Activated CD4-positive, alpha-beta T cell treated with anti-CD3 and anti-CD28 coated beads for 48 hours (primary cell): ENCODE results near the gene CYS1.
A peak's percentile ranks its signal among the peaks of the same experiment; 100 is the strongest.
"Not testable (repeated sequence)": the region's sequence is repeated elsewhere in the genome, so short reads cannot be mapped to it uniquely, and the experiment has no call there.

ENCODE experiments used
- DNase-seq: peaks from one replicate; pipeline ENCODE4 v3.0.0-alpha.2; 2020

The CYS1 gene

DNA sequence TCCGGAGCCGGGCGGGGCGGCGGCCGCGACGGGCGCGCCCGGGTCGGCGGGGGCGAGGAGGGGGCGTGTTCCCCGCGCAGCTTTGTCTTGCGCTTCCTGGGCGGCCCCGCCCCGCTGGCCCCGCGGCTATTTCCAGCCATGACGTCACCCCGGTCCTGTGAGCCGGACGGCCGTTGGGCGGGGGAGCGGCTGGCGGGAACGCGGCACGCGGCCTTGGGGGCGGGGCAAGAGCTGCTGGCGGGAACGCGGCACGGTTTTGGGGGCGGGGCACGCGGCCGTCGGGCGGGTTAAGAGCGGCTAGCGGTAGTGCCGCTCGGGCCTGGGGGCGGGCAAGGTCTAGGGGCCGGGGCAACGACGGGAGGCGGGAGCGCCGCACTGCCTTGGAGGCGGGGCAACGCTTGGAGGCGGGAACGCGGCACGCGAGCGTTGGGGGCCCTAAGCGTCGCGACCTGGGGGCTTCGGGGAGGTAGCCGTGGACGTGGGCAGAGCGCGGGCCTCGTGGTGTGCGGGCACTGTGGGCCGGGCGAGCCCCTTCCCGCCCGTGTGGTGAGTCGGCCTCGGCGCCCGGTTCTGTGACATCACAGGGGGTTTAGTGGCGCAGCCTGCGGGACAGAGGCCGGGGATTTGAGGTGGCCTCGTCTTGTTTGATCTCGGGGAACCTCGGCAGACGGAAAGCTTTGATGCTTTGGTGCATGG, 36.2 kb downstream of the CYS1 start:
- DNase-seq: peak; percentile 98

DNA sequence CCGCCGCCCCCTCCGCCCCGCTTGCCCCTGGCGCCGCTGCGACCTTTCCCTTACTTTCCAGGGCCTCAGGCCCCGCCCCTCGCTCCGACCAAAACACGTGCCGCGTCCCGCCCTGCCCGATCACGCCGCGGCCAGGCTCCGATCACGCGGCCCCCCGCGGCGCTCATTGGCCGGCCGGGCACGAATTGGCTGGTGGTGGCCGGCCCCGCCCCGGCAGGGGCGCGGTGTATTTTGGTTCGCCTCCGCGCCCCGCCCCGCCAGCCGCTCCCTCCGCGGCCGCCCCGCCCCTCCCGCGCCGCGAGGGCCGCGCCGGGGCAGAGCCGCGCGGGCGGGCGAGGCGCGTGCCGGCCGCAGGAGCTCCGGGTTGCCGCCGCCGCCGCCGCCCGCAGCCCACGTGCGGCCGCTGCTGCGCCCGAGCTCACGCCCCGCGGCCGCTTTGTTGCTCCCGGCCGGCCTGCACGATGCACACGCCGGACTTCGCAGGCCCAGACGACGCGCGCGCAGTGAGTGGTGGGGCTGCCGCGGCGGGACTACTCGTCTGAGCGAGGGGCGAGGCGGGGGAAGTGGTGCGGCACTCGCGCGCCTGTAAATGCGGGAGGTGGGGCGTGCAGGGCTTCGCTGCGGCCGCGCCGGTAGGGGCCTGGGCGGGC, 36.8 kb downstream of the CYS1 start, which contains the start of gene KLF11:
KLF11 (plus strand) TSS at position 295 of the 650 bp plus-strand sequence; CDS start at position 462, 167 bp downstream.
- DNase-seq: peak; percentile 81

DNA sequence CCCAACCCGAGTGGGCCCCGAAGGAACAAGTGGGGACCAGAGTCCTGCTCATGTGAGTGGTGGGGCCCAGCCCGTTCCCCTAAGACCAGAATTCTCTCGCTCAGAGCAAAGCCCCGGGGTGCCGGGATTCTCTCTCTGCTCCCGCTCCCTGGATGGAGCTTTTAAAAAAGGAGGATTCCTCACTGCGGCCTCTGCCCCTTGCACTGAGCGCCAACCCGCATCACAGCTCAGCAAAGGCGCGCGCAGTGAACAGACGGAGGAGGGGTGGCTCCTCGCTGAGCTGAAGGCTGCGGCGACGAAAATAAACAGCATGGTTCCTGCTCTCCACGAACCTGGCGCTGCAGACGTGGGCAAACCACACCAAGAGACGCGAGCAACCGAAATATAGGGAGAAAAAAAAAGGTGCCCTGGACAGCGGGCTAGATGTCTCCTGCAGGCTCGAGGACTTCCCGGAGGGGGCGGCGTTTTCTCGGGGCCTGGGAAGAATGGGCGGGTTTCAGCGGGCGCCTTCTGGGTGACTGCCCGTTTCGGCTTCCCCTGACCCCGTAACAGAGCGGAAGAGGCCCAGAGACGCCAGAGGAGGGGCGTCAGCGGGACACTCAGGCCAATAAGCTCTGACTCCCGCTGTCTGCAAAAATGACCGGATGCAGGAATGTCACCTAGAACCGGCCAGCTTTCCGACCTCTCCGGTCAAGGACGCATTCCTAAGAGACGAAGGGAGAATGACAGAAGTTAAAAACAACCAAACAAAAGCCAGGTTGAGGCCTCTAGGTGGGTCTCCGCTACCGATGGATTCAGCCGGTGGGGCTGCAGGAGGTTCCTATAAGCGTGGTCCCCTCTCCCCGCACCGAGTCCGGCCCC, 37.7 kb downstream of the CYS1 start:
- DNase-seq: peak; percentile 36

DNA sequence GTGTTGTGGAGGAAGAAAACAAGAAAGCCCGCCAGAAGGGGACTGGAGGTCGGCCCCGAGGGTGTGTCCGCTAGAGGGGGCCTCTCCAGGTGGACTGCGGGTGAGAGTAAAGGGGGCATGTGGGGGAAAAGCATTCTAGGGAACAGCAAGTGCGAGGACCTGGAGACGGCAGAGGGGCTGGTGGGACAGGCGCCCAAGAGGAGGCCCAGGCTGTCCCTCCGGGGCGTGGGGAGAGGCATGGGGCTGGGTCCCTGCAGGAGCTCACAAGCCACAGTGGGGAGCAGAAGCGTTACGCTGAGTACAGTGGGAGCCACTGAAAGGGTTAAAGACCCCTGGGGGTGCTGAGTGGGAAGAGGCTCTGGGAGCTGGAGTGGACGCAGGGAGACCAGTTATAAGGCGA, 38.5 kb downstream of the CYS1 start:
- no peak for DNase-seq

DNA sequence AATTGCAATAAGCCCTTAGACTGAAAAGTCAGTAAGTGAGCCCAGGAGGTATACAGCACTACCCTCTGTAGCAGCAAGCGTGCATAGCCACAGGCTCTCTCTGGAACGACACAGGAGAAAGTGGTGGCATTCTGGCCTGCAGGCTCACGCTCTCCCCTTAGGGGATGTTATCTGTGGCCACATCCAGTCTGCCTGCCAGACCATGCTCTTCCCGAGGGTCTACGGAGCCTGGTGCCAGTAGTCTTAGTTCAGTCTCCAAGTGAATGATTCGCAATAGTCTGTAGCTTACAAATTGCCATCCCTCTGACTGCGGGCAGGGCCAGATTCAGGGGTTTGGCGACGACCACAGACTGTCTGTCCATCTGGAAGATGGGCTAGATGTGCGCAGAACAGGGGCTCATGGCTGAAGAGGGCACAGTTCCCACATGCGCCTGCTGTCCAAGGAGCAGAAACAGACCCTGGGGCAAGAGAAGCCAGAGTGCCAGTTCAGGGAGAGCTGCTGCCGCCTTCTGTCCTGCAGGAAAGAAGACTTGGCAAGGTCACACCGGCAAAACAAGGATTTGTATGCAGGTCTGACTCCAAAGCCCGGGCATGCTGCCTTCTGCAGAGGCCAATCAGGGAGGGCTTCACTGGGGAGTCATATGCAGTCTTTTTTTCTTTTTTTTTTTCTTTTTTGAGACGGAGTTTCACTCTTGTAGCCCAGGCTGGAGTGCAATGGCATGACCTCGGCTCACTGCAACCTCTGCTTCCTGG, 40.4 kb downstream of the CYS1 start:
- DNase-seq: no peak

DNA sequence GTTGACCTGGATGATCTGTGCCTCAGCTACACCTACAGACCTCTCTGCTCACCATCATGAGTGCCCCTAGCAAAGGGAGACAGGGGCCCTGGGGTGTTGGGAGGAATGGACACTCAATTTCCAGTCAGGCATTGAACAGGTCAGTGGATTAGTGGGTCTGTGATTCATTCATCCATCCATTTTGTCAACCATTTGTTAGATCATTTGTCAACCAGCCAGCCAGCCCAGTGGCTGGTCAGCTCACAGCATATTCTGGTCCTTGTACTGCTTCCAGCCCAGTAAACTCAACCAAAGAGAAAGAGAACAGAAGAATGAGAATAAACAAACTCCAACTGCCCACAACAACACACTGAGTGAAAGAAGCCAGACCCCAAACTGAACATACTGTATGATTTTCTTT, 41.5 kb downstream of the CYS1 start:
- no peak for DNase-seq

DNA sequence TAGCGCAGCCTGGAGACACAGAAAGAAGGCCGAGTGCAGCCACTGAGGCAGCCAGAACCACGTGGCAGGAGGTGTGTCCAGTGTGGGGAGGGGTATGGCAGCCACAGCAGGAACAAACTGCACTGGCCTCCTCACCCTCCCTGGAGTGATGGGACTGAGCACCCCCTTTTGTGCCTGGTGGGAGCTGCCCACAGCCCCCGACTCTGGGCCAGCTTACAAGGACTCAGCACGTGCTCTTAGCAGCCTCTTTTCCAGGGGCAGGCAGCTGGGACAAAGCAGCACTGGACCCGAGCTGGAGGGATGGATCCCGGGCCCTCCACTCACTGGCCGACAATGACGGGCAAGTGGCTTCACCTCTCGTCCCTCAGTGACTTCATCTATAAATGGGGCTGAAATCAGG, 42.1 kb downstream of the CYS1 start:
- DNase-seq: no peak

DNA sequence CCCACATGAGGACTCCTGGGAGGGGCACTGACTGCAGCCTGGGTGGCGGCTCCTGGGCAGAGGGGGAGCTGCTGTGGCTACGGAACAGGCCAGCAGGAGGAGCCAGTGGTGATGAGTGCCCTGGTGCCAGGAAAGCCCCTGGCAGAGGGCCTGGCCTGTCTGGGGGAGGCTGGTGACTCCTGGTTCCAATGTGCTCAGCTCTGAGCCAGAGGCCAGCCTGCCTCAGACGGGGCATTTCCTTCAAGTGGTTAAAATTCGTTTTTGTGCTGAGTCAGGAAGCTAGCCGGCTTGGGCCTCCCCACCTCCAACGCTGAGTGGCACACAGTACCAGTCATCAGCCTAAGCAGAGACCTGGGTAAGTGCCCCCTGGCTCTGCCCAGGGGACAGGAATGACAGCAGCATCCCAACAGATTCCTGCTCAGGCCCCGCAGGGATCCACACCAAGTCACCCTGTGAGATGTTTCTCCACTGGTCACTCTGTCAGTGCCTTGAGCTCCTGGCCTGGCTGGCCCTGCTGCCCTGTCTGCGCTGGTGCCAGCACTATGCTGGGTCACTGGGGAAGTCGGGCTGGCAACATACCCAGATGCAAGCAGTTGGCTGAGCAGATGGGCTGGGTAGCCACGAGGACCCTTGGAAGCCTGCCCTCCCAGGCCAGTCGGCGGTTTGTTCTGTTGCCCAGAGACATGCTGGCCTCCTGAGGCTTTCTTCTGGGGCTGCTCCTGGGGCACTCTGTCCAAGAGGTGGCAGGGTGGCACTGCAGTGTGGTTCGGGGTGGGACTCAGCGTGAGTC, 43.9 kb downstream of the CYS1 start:
- DNase-seq: peak; percentile 62

DNA sequence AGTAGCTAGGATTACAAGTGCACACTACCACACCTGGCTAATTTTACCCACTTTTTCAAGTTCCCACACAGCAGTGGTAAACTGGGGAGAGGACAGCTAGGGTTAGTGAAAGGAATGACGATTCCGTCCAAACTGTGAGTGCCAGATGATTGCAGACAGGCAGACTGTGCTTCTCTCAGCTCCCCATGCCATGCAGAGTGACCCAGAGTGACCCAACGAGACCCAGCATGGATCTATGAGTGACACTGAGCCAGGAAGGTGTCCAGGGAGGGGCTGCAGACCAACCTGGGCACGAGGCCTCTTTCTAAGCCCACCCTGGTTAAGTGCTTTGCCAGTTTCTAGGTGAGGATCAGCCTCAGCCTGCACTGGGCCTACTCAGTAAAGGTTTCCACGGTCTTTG, 44.6 kb downstream of the CYS1 start:
- no peak for DNase-seq

DNA sequence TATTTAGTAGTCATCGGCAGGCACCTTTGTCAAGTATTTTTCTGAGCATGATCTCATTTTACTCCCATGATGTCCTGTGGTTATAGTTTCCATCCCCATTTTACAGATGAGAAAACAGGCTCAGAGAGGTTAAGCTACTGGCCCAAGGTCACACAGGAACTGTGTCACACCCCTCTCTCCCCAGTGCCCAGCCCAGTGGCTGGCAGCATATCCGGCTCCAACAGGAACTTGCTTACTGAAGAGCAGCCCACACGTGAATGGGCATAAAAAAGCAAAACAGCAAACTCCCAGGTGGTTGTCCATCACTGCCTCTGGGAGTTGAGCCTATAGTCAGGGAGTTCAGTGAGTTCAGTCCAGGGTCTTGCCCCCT, 45.2 kb downstream of the CYS1 start:
- no peak for DNase-seq

DNA sequence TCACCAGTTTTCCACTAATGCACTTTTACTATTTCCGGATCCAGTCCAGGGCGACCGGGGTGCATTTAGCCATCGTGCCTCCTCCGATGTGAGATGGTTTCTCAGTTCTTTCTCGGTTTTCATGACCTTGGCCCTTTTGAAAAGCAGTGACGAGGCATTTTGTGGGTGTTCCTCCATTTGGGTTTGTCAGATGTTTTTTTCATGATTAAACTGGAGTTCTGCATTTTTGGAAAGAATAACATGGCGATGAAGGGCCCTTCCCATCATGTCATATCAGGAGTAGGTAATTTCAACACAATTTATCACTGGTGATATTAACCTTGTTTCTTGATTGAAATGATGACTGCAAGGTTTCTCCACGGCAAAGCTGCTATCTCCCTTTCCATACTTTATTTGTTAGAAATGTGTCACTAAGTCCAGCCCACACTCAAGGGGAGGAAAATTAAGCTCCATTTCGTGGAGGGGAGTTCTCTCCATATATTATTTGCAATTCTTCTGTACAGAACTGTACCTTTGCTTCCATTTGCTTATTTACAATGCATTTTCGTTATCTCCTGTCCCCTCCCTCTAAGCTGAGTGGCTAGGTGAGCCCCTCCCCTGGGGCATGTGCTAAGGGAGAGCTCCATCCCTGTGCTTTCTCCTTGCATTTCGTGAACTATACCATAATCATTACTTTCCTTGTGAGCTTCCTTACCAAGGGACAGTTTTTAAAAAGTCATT, 45.7 kb downstream of the CYS1 start:
- no peak for DNase-seq

DNA sequence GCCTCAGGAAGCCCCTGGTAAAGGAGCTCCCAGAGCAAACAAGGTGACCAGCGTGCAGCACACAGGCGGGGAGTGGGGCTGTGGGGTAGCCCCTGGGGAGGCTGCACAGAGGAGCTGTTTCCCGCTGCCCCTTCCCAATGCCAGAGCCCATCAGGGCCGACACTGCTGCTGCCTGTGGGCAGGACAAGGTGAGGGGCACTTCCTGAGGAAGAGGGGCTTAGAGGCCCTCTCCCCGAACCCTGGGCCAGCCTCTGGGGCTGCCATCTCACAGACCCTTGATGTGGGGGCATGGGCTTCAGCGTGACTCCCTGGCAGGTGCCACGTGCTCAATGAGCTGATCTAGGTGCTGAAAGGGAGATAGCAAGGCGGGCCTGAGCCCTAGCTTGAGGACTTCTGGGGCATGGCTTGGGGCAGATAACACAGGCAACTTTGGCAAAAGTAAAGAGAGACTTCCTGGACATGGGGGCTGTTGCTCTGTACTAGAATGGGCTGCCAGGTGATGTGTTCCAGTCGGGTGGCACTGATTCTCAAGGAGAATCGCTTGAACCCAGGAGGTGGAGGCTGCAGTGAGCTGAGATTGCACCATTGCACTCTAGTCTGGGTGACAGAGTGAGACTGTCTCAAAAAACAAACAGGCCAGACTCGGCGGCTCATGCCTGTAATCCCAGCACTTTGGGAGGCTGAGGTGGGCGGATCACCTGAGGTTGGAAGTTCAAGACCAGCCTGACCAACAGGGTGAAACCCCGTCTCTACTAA, 46.8 kb downstream of the CYS1 start:
- DNase-seq: no peak

DNA sequence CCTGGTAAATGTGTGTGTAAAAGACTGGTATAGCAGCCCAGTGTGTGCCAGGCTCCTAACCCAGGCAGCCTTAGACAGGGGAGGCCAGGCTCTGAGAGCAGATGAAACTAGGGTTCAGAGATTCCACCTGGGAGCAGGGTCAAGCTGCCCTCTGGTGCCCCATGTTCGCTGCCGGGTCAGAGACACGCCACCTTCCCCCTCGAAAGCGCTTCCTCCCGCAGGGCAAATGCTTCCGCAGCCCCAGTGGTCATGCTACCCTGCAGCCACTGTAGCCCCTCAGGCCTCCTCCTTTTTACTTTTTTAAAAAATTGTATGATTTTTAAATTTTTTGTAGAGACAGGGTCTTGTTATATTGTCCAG, 47.5 kb downstream of the CYS1 start:
- DNase-seq: no peak

DNA sequence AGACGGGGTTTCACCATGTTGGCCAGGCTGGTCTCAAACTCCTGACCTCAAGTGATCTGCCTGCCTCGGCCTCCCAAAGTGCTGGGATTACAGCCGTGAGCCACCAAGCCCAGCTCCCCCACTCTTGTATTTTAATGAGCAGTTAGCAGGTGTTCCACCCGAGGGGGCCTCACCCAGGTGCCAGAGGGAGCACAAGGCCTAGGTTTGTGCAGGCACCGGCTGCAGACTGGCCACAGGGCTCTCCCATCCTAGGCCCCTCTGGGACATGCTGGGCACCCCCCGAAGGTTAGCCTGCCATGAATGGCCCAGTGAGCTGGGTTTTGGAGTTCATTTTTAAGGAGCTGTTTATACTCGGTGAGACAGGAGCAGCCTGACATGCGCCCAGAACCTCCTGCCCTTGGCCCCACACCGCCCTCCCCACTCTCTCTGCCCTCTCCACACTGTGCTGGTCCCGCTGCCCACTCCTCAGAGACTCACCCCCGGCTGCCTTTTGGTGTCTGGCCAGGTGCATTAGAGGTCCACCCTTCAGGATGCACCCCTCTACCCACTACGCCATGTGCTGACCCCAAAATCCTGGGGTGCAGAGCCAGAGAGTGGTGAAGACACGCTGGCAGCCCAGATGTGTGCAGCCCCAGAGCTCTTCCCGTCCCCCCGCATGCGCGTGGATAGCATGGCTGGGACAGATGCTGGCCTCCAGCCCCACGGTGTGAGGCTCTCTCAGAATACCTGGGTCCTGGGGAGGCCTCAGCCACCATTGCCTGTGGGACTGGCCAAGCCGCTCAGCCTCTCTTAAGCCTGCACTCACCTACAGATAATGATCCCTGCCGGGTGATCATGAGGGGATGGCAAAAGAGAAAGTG, 48.1 kb downstream of the CYS1 start:
- no peak for DNase-seq

DNA sequence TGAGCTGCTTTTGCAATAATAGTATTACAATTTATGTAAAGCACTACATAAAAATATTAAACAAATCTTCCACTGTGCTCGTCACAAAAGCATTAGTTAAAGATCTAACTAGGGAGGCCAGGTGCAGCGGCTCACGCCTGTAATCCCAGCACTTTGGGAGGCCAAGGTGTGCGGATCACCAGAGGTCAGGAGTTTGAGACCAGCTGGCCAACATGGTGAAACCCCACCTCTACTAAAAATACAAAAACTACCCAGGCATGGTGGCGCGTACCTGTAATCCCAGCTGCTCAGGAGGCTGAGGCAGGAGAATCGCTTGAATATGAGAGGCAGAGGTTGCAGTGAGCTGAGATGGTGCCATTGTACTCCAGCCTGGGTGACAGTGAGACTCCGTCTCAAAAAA, 49.4 kb downstream of the CYS1 start:
- not testable (repeated sequence) for DNase-seq

DNA sequence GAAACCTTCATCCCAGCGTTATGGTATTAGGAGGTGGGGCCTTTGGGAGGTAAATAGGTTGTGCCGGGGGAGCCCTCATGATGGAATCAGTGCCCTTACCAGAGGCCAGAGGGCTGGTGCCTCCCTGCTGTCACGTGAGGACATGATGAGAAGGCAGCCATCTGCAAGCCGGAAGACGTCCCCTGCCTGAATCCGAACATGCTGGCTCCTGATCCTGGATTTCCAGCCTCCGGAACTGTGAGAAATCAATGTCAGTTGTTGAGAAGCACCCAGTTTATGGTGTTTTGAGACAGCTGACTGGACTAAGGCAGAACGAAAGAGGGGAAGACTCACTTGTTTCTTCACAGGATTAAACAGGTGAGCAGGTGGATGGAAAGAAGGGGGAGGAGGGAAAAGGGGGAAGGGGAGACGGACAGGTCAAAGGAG, 49.9 kb downstream of the CYS1 start:
- no peak for DNase-seq

DNA sequence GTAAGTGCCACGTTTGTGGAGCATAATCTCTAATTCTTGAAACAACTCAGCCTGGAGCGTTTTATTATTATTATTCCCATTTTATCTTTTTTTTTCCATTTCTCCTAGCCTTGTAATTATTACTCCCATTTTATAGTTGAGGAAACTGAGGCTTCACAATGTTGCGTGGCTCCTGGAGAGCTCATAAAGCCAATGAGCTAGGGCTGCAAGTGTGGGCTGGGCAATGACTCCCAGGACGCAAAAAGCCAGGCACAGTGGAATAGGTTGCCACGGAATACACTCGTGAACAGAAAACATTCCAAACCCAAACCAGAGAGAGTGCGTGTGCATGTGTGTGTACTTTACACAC, 50.4 kb downstream of the CYS1 start:
- no peak for DNase-seq

DNA sequence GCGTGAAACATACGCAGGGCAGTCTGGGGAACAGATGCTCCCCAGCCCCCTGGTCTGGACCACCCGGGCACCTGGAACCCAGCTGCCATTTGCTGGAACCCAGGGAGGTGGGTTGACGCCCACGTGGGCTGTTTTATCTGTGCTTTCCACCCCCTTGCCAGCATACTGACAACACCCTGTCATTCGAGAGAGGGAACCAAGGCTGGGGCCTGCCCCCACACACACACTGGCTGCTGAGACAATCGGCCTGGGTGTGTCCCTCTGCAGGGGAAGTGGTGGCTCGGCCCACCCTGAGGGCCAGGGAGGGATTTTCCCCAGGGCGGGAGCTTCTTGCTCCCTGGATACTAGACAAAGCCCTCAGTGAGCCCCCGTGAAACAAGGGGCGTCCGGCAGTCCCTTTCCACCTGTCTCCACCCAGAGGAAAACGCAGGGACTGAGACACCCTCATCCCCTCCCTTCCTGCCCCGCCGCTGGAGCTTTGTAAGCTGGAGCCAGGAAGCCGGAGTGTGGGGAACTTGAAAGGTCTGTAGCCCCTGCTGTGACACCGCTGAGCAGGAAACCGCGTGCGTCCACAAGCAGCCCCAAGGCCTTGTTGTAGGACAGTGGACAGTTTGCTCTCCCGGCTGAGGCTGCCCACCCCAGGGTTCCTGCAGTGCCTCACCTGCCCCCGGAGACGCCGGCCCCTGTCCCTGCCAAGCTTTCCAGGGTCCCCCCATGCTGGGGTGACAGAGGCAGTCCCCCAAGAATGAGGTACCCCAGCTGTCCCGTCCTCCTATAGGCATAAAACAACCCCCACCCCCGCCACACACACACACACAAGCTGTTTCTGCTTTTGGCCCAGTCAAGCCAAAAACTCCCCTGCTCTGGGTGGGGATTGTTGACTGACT, 51.0 kb downstream of the CYS1 start:
- peak; percentile 44 for DNase-seq
